ENCODE data around the gene RCBTB2. TPM values are rescaled to one million over a fixed set of nuclear protein-coding genes. Genes with fewer than 3 reads are reported as not detected.

The RCBTB2 gene
- total RNA-seq, 1 donor from 2014 or later = 14.7 TPM

DNA sequence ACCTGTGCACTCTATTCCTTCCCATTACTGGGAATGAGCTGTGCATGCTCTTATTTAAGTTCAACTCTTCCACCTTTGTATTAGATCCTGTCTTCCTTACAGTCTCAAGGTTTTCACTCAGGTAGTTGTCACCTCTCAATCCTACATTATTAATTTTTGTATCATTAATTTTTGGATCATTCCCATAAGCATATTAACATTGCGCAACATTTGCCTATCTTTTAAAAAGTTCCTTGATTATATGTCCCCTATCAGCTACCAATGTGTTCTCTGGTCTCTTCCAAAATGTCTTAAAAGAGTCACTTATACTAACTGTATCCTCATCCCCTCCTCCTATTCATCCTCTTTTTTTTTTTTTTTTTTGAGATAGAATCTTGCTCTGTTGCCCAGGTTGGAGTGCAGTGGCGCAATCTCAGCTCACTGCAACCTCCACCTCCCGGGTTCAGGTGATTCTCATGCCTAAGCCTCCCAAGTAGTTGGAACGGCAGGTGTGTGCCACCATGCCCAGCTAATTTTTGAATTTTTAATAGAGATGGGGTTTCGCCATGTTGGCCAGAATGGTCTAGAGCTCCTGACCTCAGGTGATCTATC lies 2.1 kb upstream of the RCBTB2 start:
- intact Hi-C loops (cut with DNase I) = loop anchor here (5.0 kb wide), 1 partner anchor 37 kb away; no protein-coding TSS in a partner anchor
- TF ChIP-seq CTCF (IDR thresholded peaks at IDR 0.05) = no peak
- TF ChIP-seq POLR2A (IDR thresholded peaks at IDR 0.05) = no peak
- TF ChIP-seq POLR2AphosphoS5 (IDR thresholded peaks at IDR 0.05; ENCODE audit: insufficient read depth in 1 of 2, low read depth in 1 of 2) = no peak
- Histone ChIP-seq H3K9me3 (no peaks in the 10 kb centered on the region), H3K36me3 (no peaks in the 10 kb centered on the region), H3K27me3 (no peaks in the 10 kb centered on the region), H3K27ac (no peak overlapping the region), H3K4me3 (no peak overlapping the region), H3K4me1 (peaks cover 17% of the 10 kb centered on the region)
- no peak for DNase-seq (ENCODE audit: extremely low spot score in 2 of 2)

DNA sequence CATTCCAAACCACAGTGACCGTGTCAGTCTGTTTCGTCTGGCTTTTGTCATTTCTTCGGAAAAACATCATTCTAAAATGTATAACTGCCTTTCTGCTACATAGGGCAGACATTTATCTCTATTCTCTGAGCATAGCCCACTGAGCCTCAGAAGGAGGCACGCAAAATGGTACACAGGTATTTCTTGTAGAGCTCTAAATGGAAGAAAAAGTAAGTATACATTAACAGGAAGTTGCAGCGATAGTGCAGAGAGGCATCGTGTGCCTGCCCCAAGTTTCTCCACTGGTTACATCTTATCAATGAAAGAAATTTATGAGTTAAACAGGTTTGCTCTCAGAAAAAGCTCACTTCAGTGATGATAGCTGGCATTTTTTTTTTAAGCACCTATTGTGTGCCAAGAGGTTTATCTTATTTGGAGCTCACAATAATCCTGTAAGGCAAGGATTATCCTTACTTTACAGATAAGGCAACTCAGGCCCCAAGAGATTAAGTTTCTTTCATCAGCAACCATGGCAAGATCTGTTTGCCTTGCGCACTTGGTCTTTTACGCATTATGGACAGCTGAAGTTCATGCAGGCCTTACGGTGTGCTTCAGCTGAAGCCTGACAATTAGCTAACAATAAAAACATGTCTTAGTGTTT lies 1.2 kb upstream of the RCBTB2 start:
- Histone ChIP-seq H3K4me3 (no peak overlapping the region), H3K4me1 (peaks cover 17% of the 10 kb centered on the region), H3K27me3 (no peaks in the 10 kb centered on the region), H3K27ac (peak overlapping the region; percentile 98), H3K9me3 (no peaks in the 10 kb centered on the region), H3K36me3 (no peaks in the 10 kb centered on the region)
- no peak for DNase-seq (ENCODE audit: extremely low spot score in 2 of 2)
- no peak for TF ChIP-seq POLR2AphosphoS5 (IDR thresholded peaks at IDR 0.05; ENCODE audit: insufficient read depth in 1 of 2, low read depth in 1 of 2)
- no peak for TF ChIP-seq CTCF (IDR thresholded peaks at IDR 0.05)
- TF ChIP-seq POLR2A (IDR thresholded peaks at IDR 0.05) = no peak
- intact Hi-C loops (cut with DNase I) = loop anchor here (5.0 kb wide), 1 partner anchor 38 kb away; no protein-coding TSS in a partner anchor

GRCh38 chr13:48532256-48532505 lies 699 bp downstream of the RCBTB2 start:
- Histone ChIP-seq H3K9me3 (no peaks in the 10 kb centered on the region), H3K36me3 (no peaks in the 10 kb centered on the region), H3K27me3 (no peaks in the 10 kb centered on the region), H3K4me3 (peak overlapping the region; percentile 63 to 80), H3K27ac (peak overlapping the region; percentile 98), H3K4me1 (peaks cover 27% of the 10 kb centered on the region)
- no peak for DNase-seq (ENCODE audit: extremely low spot score in 2 of 2)
- intact Hi-C loops (cut with DNase I) = loop anchor here (5.0 kb wide), 1 partner anchor 40 kb away; no protein-coding TSS in a partner anchor
- TF ChIP-seq POLR2A (IDR thresholded peaks at IDR 0.05) (no peak), POLR2AphosphoS5 (IDR thresholded peaks at IDR 0.05; ENCODE audit: insufficient read depth in 1 of 2, low read depth in 1 of 2) (no peak), CTCF (IDR thresholded peaks at IDR 0.05) (no peak)

DNA sequence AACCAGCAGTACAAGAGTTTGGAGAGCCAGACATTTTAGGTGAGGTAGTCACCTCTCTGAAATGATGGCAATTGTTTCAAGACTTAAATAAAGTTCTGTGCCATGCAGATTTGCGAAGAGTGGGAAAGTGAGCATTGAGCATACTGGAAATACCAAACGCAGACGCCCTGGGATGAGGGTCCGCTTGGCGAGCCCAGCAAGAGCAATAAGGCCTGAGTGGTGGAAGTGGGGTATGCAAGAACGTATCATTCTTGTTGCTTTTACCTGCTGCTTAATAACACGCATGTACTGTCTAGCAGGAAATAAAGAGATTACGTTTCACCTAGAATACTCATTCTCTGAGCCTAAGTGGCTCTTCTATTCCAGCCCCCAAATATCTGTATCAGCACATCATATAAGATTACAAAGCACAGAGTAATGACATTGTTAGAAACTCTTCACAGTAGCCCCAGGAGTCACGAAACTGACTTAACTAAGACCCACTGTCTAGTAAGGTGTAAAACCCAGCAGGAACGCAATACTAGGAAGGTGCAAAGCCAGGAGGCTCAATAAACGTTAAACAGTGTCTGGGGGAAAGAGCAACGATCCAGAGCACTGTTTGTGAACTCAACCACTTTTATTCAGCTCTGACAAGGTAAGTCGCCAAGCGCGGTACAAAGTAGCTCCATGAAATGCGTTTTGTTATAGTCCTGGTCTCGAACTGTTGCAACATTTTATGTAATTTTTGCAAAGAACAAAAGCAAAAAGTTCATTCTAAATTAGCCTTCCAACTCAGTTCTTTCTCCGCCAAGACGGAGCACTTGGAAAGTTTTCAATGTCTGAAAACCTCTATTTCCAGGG lies 1.2 kb downstream of the RCBTB2 start:
- Histone ChIP-seq H3K27ac (peak overlapping the region; percentile 98), H3K4me1 (peaks cover 27% of the 10 kb centered on the region), H3K36me3 (no peaks in the 10 kb centered on the region), H3K9me3 (no peaks in the 10 kb centered on the region), H3K4me3 (peak overlapping the region; percentile 63 to 80), H3K27me3 (no peaks in the 10 kb centered on the region)
- intact Hi-C loops (cut with DNase I) = loop anchor here (5.0 kb wide), 1 partner anchor 41 kb away; no protein-coding TSS in a partner anchor
- DNase-seq (ENCODE audit: extremely low spot score in 2 of 2) = no peak
- TF ChIP-seq POLR2AphosphoS5 (IDR thresholded peaks at IDR 0.05; ENCODE audit: insufficient read depth in 1 of 2, low read depth in 1 of 2) (no peak), POLR2A (IDR thresholded peaks at IDR 0.05) (no peak), CTCF (IDR thresholded peaks at IDR 0.05) (no peak)
